ENCODE results near the gene CEP97.
A peak's percentile ranks its signal among the peaks of the same experiment; 100 is the strongest.
"Not testable (repeated sequence)": the region's sequence is repeated elsewhere in the genome, so short reads cannot be mapped to it uniquely, and the experiment has no call there.

Gene CEP97

GRCh38 chr3:101704639-101705038, 19.8 kb upstream of the CEP97 start:
- not testable (repeated sequence) for DNase-seq

- DNase-seq, result no peak
These were observed 15.3 kb upstream of the CEP97 start for GRCh38 chr3:101709126-101709525.

- DNase-seq, result no peak
These were observed 6.0 kb upstream of the CEP97 start for GRCh38 chr3:101718455-101718854.

- no peak for DNase-seq
These were observed 4.7 kb upstream of the CEP97 start for GRCh38 chr3:101719604-101720185.

- peak; percentile 19 for DNase-seq
These were observed 3.3 kb upstream of the CEP97 start for GRCh38 chr3:101720851-101721840.

DNA sequence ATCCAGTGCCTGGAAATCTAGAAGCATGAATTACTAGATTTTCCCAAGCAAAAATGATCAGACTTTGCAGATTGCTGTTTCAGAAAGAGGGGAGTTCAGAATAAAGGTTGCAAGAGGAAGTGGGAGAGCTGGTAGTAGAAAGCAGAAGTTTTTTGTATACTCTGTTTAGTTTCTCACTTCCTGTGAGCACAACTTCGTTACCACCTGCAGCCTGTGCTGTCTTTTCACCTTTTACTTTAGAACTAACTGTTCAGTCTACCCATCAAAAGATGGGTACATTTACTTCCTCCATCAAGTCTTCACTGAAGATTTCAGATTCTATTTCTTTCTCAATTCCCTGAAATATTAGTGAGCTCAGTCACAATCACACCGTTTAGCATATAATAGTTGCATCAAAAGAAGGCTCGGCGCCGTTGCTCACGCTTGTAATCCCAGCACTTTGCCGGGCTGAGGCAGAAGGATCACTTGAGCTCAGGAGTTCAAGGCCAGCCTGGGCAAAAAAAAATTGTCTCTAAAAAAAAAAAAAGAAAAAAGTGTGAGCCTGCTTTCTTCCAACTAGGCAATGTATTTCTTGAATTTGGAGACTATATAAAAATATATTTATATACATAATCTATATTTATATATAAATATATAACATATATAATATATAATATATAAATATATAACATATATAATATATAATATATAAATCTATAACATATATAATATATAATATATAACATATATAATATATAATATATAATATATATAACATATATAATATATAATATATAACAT, 1.8 kb upstream of the CEP97 start:
- no peak for DNase-seq

DNA sequence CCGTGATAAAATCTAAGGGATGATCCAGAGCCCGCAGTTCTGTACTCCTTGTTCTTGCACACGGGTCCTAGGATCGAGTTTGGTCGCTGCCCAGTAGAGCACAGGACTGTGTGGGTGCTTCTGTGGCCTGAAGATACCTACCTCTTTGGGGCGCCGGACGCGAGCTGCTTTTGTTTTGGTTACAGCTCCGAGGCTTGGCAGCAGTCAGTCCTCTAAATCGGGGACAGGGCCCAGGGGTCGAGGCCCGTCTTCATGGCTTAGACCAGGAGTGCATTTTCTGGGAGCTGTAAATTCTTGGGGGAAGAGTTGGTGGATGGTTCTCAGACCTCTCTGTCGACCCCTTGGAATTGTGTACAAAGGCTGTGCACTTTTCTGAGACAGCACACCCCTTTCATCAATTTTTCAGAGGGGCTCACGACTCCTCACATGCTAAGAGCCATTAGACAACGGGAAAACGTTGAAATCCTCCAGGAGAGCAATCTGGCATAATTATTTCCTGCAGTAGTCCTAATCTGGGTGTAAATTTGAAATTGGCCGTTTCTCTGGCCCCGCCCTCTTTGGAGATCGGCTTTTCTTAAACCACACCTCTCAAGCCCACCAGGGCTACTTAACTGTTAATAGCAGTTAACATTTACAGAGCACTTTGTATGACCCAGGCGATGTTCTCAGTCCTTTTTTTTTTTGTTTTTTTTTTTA, 928 bp downstream of the CEP97 start:
- DNase-seq, result no peak

DNA sequence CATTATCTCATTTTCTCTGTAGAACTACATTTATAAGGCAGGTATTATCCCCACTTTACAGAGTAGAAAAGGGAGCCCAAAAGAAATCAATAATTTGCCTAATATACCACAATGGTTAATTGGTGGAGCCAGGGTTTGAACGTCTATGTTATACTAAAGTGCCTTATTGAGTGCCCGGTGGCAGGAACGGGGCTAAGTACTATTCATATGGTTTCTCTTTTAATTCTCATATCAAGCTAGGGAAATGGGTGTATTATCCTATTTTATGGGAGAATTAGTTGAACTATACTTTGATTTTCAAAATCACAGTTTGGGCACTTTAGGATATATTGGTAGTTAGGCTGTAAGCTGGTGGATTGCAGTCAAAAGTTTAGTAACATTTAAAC, 1.5 kb downstream of the CEP97 start:
- DNase-seq, result no peak

DNA sequence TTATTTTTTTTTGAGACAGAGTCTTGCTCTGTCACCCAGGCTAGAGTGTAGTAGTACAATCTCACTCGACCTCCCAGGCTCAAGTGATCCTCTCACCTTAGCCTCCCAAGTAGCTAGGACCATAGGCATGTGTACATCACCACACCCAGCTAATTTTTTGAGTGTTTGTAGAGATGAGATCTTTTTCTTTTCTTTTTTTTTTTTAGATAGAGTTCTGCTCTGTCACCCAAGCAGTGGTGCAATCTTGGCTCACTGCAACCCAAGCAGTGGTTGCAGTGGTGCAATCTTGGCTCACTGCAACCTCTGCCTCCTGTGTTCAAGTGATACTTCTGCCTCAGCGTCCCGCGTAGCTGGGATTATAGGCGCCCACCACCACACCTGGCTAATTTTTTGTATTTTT, 5.2 kb downstream of the CEP97 start:
- DNase-seq, result no peak

- no peak for DNase-seq
These were observed 6.4 kb downstream of the CEP97 start for GRCh38 chr3:101730839-101731238.

GRCh38 chr3:101732240-101732641, 7.8 kb downstream of the CEP97 start:
- DNase-seq, result no peak

GRCh38 chr3:101735833-101736232, 11.4 kb downstream of the CEP97 start:
- no peak for DNase-seq

DNA sequence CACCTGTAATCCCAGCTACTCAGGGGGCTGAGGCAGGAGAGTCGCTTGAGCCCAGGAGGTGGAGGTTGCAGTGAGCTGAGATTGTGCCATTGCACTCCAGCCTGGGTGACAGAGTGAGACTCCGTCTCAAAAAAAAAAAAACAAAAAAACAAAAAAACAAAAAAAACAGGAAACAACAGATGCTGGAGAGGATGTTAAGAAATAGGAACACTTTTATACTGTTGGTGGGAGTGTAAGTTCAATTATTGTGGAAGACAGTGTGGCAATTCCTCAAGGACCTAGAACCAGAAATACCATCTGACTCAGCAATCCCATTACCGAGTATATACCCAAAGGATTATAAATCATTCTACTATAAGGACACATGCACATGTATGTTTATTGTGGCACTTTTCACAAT, 17.5 kb downstream of the CEP97 start:
- DNase-seq, result not testable (repeated sequence)

- DNase-seq, result no peak
These were observed 20.4 kb downstream of the CEP97 start for GRCh38 chr3:101744811-101745210.

- not testable (repeated sequence) for DNase-seq
These were observed 21.5 kb downstream of the CEP97 start for GRCh38 chr3:101745934-101746333.

DNA sequence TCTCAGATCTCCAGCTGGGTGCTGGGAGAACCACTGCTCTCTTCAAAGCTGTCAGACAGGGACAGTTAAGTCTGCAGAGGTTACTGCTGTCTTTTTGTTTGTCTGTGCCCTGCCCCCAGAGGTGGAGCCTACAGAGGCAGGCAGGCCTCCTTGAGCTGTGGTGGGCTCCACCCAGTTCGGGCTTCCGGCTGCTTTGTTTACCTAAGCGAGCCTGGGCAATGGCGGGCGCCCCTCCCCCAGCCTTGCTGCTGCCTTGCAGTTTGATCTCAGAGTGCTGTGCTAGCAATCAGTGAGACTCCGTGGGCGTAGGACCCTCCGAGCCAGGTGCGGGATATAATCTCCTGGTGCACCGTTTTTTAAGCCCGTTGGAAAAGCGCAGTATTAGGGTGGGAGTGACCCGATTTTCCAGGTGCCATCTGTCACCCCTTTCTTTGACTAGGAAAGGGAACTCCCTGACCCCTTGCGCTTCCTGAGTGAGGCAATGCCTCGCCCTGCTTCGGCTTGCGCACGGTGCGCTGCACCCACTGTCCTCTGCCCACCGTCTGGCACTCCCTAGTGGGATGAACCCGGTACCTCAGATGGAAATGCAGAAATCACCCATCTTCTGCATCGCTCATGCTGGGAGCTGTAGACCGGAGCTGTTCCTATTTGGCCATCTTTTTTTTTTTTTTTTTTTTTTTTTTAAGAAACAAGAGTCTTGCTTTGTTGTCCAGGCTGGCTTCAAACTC, 29.1 kb downstream of the CEP97 start:
- not testable (repeated sequence) for DNase-seq

DNA sequence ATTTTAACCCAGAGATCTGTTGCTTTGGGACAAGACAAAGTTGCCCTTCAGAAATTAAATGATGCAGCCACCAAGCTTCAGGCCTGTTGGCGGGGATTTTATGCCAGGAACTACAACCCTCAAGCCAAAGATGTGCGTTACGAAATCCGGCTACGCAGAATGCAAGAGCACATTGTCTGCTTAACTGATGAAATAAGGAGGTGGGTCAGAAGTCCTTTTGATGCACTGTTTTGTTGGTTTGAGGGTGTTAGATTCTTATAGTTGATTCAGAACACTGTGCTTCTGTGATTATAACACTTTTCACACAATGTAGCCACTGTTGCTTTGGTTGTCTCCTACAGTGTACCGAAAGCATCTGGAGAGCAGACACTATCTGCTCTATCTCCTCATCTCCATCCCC, 33.8 kb downstream of the CEP97 start:
- no peak for DNase-seq

GRCh38 chr3:101762041-101762646, 37.7 kb downstream of the CEP97 start:
- no peak for DNase-seq

DNA sequence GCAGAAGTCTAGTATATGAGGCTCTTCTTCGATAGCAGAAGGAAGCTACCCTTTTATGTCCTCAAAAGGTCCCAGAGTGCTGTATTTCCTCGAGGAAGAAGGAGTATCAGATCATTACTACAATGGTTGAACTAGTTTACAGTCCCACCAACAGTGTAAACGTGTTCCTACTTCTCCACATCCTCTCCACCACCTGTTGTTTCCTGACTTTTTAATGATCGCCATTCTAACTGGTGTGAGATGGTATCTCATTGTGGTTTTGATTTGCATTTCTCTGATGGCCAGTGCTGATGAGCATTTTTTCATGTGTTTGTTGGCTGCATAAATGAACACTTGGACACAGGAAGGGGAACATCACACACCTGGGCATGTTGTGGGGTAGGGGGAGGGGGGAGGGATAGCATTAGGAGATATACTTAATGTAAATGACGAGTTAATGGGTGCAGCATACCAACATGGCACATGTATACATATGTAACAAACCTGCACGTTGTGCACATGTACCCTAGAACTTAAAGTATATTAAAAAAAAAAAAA, 53.4 kb downstream of the CEP97 start:
- DNase-seq, result not testable (repeated sequence)

GRCh38 chr3:101778385-101779046, 54.1 kb downstream of the CEP97 start:
- no peak for DNase-seq

All from NCI-H1694 treated with DMSO at 0.1 percent for 48 hours (cell line).